Memory B cell (primary cell): ENCODE results near the gene ELAC1.

Experiments used
- ATAC-seq: fragments of 150-1000 bp; cut with Tn5 transposase; 2 replicates; pipeline ENCODE4 v1.10.0; 2021; ENCODE audit warnings: low read depth, mild to moderate bottlenecking, moderate library complexity
- DNase-seq, 2 donors: peaks; one replicate each; pipeline ENCODE4 v3.0.0; 2022; ENCODE audit warnings: low spot score in 2 of 2
- H3K27ac Mint-ChIP-seq: one replicate; pipeline ENCODE4 v1.8.0; 2022; ENCODE audit warnings: mild to moderate bottlenecking, moderate library complexity, mixed read lengths
- H3K27me3 Mint-ChIP-seq: one replicate; pipeline ENCODE4 v1.8.0; 2022; ENCODE audit warnings: mixed read lengths
- H3K36me3 Mint-ChIP-seq: one replicate; pipeline ENCODE4 v1.8.0; 2022; ENCODE audit warnings: mild to moderate bottlenecking, mixed read lengths
- H3K4me1 Mint-ChIP-seq: one replicate; pipeline ENCODE4 v1.8.0; 2022; ENCODE audit warnings: mixed read lengths
- H3K4me3 Mint-ChIP-seq: one replicate; pipeline ENCODE4 v1.8.0; 2022; ENCODE audit warnings: mild to moderate bottlenecking, moderate library complexity, mixed read lengths
- H3K9me3 Mint-ChIP-seq: one replicate; pipeline ENCODE4 v1.8.0; 2022; ENCODE audit warnings: mixed read lengths

ELAC1 gene

GRCh38 chr18:51017140-51017879 is 49.5 kb downstream of the ELAC1 start:
- H3K27me3 Mint-ChIP-seq = no peaks in the 10 kb centered on the region
- peaks cover 12% of the 10 kb centered on the region for H3K36me3 Mint-ChIP-seq
- ATAC-seq (no peak), DNase-seq (no peak)
- no peaks in the 10 kb centered on the region for H3K4me1 Mint-ChIP-seq
- no peaks in the 10 kb centered on the region for H3K9me3 Mint-ChIP-seq
- H3K4me3 Mint-ChIP-seq = no peak overlapping the region
- no peak overlapping the region for H3K27ac Mint-ChIP-seq

DNA sequence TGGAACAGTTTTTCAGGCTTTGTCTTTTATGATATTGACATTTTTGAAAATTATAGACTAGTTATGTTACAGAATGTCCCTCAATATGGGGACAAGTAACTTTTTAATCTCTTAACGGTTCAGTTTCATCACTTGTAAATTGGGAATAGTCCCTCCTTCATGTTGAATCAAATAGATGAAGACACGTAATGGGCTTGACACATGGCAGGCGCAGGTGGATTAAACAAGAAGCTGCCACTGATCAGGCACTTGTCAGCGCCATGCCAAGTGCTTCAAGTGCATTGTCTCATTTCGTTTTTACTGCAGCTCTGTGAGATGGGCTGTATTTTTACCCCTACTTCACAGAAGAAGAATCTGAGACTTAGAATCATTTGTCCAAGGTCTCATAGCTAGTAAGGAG is 52.7 kb downstream of the ELAC1 start:
- no peaks in the 10 kb centered on the region for H3K4me1 Mint-ChIP-seq
- H3K27ac Mint-ChIP-seq = no peak overlapping the region
- H3K4me3 Mint-ChIP-seq = no peak overlapping the region
- H3K36me3 Mint-ChIP-seq = peaks cover 12% of the 10 kb centered on the region
- ATAC-seq (no peak), DNase-seq (no peak)
- no peaks in the 10 kb centered on the region for H3K27me3 Mint-ChIP-seq
- peaks cover 2% of the 10 kb centered on the region for H3K9me3 Mint-ChIP-seq

GRCh38 chr18:51021226-51021965 is 53.6 kb downstream of the ELAC1 start:
- no peak for DNase-seq
- H3K4me1 Mint-ChIP-seq = no peaks in the 10 kb centered on the region

GRCh38 chr18:51025512-51025911 is 57.7 kb downstream of the ELAC1 start:
- Mint-ChIP-seq H3K9me3 (peaks cover 2% of the 10 kb centered on the region), H3K27ac (no peak overlapping the region), H3K27me3 (no peaks in the 10 kb centered on the region), H3K4me3 (no peak overlapping the region), H3K36me3 (peaks cover 5% of the 10 kb centered on the region), H3K4me1 (peaks cover 12% of the 10 kb centered on the region)
- ATAC-seq = no peak
- DNase-seq = no peak

More at GRCh38 chr18:51021226-51021965, 53.6 kb downstream of the ELAC1 start:
- ATAC-seq = no peak
- Mint-ChIP-seq H3K9me3 (peaks cover 2% of the 10 kb centered on the region), H3K36me3 (peaks cover 9% of the 10 kb centered on the region), H3K4me3 (no peak overlapping the region), H3K27me3 (no peaks in the 10 kb centered on the region), H3K27ac (no peak overlapping the region)

- Mint-ChIP-seq H3K36me3 (peaks cover 4% of the 10 kb centered on the region), H3K4me3 (peak overlapping the region; percentile 15), H3K27ac (no peak overlapping the region), H3K9me3 (peaks cover 2% of the 10 kb centered on the region), H3K27me3 (no peaks in the 10 kb centered on the region), H3K4me1 (peaks cover 17% of the 10 kb centered on the region)
- DNase-seq = no peak
- no peak for ATAC-seq
Measured at GRCh38 chr18:51028201-51028805, 60.5 kb downstream of the ELAC1 start.

- Mint-ChIP-seq H3K4me3 (peak overlapping the region; percentile 92), H3K4me1 (peaks cover 18% of the 10 kb centered on the region), H3K36me3 (no peaks in the 10 kb centered on the region), H3K27ac (peak overlapping the region; percentile 96), H3K9me3 (no peaks in the 10 kb centered on the region), H3K27me3 (no peaks in the 10 kb centered on the region)
- no peak for ATAC-seq
- no peak for DNase-seq
Measured at GRCh38 chr18:51029378-51029693, 61.5 kb downstream of the ELAC1 start.

GRCh38 chr18:51029694-51030536 is 62.1 kb downstream of the ELAC1 start, which contains the start of gene SMAD4:
Gene SMAD4, plus strand, starts transcription at chr18:51030213. Its CDS starts 16,834 bp downstream, at chr18:51047047.
- peak within 1 kb of the TSS; percentile 96 for H3K27ac Mint-ChIP-seq
- peaks cover 21% of the 10 kb centered on the region for H3K4me1 Mint-ChIP-seq
- peaks cover 2% of the 10 kb centered on the region for H3K36me3 Mint-ChIP-seq
- H3K4me3 Mint-ChIP-seq = peak within 1 kb of the TSS; percentile 92
- peak; percentile 96 to 97 for DNase-seq
- H3K9me3 Mint-ChIP-seq = no peaks in the 10 kb centered on the region
- no peaks in the 10 kb centered on the region for H3K27me3 Mint-ChIP-seq
- peak; percentile 81 for ATAC-seq

DNA sequence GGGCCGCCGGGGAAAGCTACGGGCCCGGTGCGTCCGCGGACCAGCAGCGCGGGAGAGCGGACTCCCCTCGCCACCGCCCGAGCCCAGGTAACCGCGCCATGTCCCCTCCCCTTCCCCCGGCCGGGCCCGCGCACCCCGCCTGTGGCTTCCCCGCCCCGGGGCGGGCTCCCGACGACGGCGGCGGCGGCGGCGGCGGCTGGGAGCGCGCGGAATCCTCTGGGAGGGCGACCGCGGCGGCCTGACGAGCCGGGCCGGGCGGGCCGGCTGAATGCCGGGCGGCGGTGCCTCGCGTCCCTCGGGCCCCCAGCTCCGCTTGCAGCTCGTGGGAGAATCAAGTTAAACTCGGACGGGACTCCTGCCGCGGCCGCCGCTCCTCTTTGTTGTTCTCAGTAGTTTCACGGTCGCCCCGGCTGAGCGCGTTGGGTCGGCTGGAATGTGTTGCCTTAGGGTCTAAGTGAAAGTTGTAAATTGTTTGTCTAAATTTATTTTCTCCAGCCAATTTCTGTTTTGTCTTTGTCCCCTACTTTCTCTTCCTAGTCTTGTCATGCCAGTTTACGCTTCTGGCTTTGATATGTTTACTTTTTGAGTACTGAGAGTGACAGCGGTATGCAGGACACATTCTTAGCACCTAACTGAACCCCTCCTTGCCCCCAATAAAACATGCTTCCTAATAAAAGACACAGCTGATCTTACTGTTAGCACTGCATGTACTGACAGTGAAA is 62.9 kb downstream of the ELAC1 start:
- peak overlapping the region; percentile 92 for H3K4me3 Mint-ChIP-seq
- H3K27me3 Mint-ChIP-seq = no peaks in the 10 kb centered on the region
- H3K36me3 Mint-ChIP-seq = peaks cover 4% of the 10 kb centered on the region
- DNase-seq (peak in 1 of 2 donors; percentile 46), ATAC-seq (peak; percentile 73)
- no peaks in the 10 kb centered on the region for H3K9me3 Mint-ChIP-seq
- peaks cover 27% of the 10 kb centered on the region for H3K4me1 Mint-ChIP-seq
- H3K27ac Mint-ChIP-seq = peak overlapping the region; percentile 94

- ATAC-seq (no peak), DNase-seq (no peak)
- peak overlapping the region; percentile 35 for H3K27ac Mint-ChIP-seq
- H3K27me3 Mint-ChIP-seq = no peaks in the 10 kb centered on the region
- peaks cover 6% of the 10 kb centered on the region for H3K36me3 Mint-ChIP-seq
- peak overlapping the region; percentile 37 for H3K4me3 Mint-ChIP-seq
- no peaks in the 10 kb centered on the region for H3K9me3 Mint-ChIP-seq
- peaks cover 31% of the 10 kb centered on the region for H3K4me1 Mint-ChIP-seq
Measured at GRCh38 chr18:51032193-51032592, 64.4 kb downstream of the ELAC1 start.

GRCh38 chr18:51037230-51037629 is 69.4 kb downstream of the ELAC1 start:
- Mint-ChIP-seq H3K4me3 (no peak overlapping the region), H3K36me3 (peaks cover 9% of the 10 kb centered on the region), H3K9me3 (no peaks in the 10 kb centered on the region), H3K27ac (no peak overlapping the region), H3K4me1 (peaks cover 47% of the 10 kb centered on the region), H3K27me3 (no peaks in the 10 kb centered on the region)
- no peak for DNase-seq
- ATAC-seq = no peak
